Stimulated activated CD4-positive, alpha-beta T cell treated with anti-CD3 and anti-CD28 coated beads, Interleukin-12 subunit alpha, Interleukin-12 subunit beta, amount 100 ng/mL, for 24 hours (primary cell): ENCODE results near the gene RAI1.

Experiments used
- DNase-seq, 2 experiments: peaks; one replicate each; pipeline ENCODE4 v3.0.0-alpha.2; 2020; ENCODE audit warnings: low read depth in 2 of 2

Gene RAI1

GRCh38 chr17:17714879-17715278, 33.6 kb downstream of the RAI1 start:
- no peak for DNase-seq

- no peak for DNase-seq
Observed at GRCh38 chr17:17716837-17717523, 35.7 kb downstream of the RAI1 start.

- no peak for DNase-seq
Observed at GRCh38 chr17:17718251-17718650, 37.0 kb downstream of the RAI1 start.

- no peak for DNase-seq
Observed at GRCh38 chr17:17719199-17719940, 38.1 kb downstream of the RAI1 start.

GRCh38 chr17:17719966-17720543, 38.8 kb downstream of the RAI1 start:
- no peak for DNase-seq

- no peak for DNase-seq
Observed at GRCh38 chr17:17721140-17721668, 39.9 kb downstream of the RAI1 start.

- DNase-seq: no peak
Observed at GRCh38 chr17:17722081-17722905, 41.0 kb downstream of the RAI1 start.

GRCh38 chr17:17722906-17723353, 41.7 kb downstream of the RAI1 start:
- no peak for DNase-seq

GRCh38 chr17:17723354-17724261, 42.4 kb downstream of the RAI1 start:
- DNase-seq: peak in 1 of 2 experiments; percentile 16

- DNase-seq: peak in 1 of 2 experiments; percentile 17
Observed at GRCh38 chr17:17724307-17725010, 43.2 kb downstream of the RAI1 start.

- no peak for DNase-seq
Observed at GRCh38 chr17:17725011-17725751, 43.9 kb downstream of the RAI1 start.

- DNase-seq: no peak
Observed at GRCh38 chr17:17725752-17726457, 44.6 kb downstream of the RAI1 start.

- DNase-seq: no peak
Observed at GRCh38 chr17:17726458-17727060, 45.3 kb downstream of the RAI1 start.

- DNase-seq: no peak
Observed at GRCh38 chr17:17727111-17727659, 45.9 kb downstream of the RAI1 start.

- no peak for DNase-seq
Observed at GRCh38 chr17:17728146-17728545, 46.9 kb downstream of the RAI1 start.

GRCh38 chr17:17728550-17729251, 47.4 kb downstream of the RAI1 start:
- no peak for DNase-seq

GRCh38 chr17:17729620-17730249, 48.5 kb downstream of the RAI1 start:
- DNase-seq: peak in 1 of 2 experiments; percentile 44
